ENCODE results near the gene TRIM8. TPM values are rescaled to one million over a fixed set of nuclear protein-coding genes. Genes with fewer than 3 reads are reported as not detected.

The TRIM8 gene
- total and polyA plus RNA-seq, 9 of the 15 experiments (the other 6 are each of a cell fraction or from before 2014, with no cell fraction given) = 1.7 to 26.0 (median 9.1) TPM

- WGBS (ENCODE audit: insufficient coverage, low coverage, missing lambda C conversion rate) = 10% methylated on average over 2 of the region's 2 CpGs
- in situ Hi-C loops (cut with MboI) = loop anchor here (25.0 kb wide), 1 partner anchor 771 kb away; the partner anchor contains the start of gene KCNIP2
- no TSS peak for BruUV-seq (replicated peaks)
- peaks cover 4 to 8% of the 10 kb centered on the region in 2 experiments; a peak in 4 of 5 replicates for H3K4me1 ChIP-seq (replicated peaks in 1 of 2; ENCODE audit: control insufficient read depth in 2 of 2, insufficient read depth in 2 of 2, low read length in 2 of 2)
- ChIA-PET CTCF (ENCODE audit: low intra/inter-chr PET ratio) (no interaction called here), POLR2A (interaction anchor here (1.0 to 1.5 kb wide), 2 partner anchors 8 kb away, joined by 4 to 5 read pairs; no protein-coding TSS in a partner anchor)
- H3K9me1 ChIP-seq (ENCODE audit: control insufficient read depth, insufficient read depth, low read length) = no peaks in the 10 kb centered on the region
- no peak overlapping the region for H3K4me3 ChIP-seq
- H3K4me2 ChIP-seq (ENCODE audit: insufficient read depth, low read length) = no peak overlapping the region
- no peaks in the 10 kb centered on the region for H4K20me1 ChIP-seq (replicated peaks; ENCODE audit: control insufficient read depth, insufficient read depth, low read length)
- ATAC-seq (peak; percentile 83), FAIRE-seq (peak; percentile 60), DNase-seq (ENCODE audit: extremely low read depth in 1 of 4, low spot score in 3 of 4) (peak; percentile 17 to 45 (median 26))
- intact Hi-C loops (cut with micrococcal nuclease) = loop anchor here (5.0 kb wide), 1 partner anchor 34 kb away; the partner anchor contains the start of gene TRIM8
- H3K9me3 ChIP-seq (replicated peaks; ENCODE audit: control insufficient read depth, insufficient read depth, low read depth, low read length) = no peaks in the 10 kb centered on the region
- no peak overlapping the region for H3K27ac ChIP-seq (ENCODE audit: extremely low read depth, low read depth, low read length)
- no peaks in the 10 kb centered on the region for H3K79me2 ChIP-seq (ENCODE audit: control insufficient read depth, insufficient read depth, low read length)
- 0 out of 2 replicates have a peak overlapping the region, but pooled peaks have one; percentile 10 for H2AFZ ChIP-seq (ENCODE audit: low read depth, low read length)
- no peaks in the 10 kb centered on the region for H3K36me3 ChIP-seq (ENCODE audit: control insufficient read depth, insufficient read depth, low read length)
- no peak overlapping the region for H3K9ac ChIP-seq (ENCODE audit: insufficient read depth in 1 of 2, low read depth in 2 of 2, low read length in 2 of 2)
- H3K27me3 ChIP-seq (ENCODE audit: control insufficient read depth in 2 of 2, insufficient read depth in 2 of 2, low read length in 2 of 2) = no peaks in the 10 kb centered on the region
- TF ChIP-seq ZNF274 (IDR thresholded peaks at IDR 0.05; ENCODE audit: borderline replicate concordance, low read depth, low read length) = no peak
- TF ChIP-seq TBL1XR1 (IDR thresholded peaks at IDR 0.05; ENCODE audit: low read length in 2 of 2) = no peak
- no peak for TF ChIP-seq MXI1 (IDR thresholded peaks at IDR 0.05; ENCODE audit: low read depth, low read length)
- TF ChIP-seq ID3 (CRISPR knock-in tag; IDR thresholded peaks at IDR 0.05) = no peak
- 0 out of 2 replicates have a peak, but pooled peaks have one; percentile 48 for TF ChIP-seq ID3 (tag; IDR thresholded peaks at IDR 0.05)
- no peak for TF ChIP-seq ZNF740 (CRISPR knock-in tag; IDR thresholded peaks at IDR 0.05)
- no peak for TF ChIP-seq ZNF740 (tag; IDR thresholded peaks at IDR 0.05)
- TF ChIP-seq CTCF (IDR thresholded peaks at IDR 0.05 in 2 of 3, conservative IDR thresholded peaks at IDR 0.05 in 1 of 3; ENCODE audit: insufficient read depth in 2 of 3, low read depth in 1 of 3, low read length in 3 of 3) = peak; percentile 33 to 39 (median 34); a peak in 3 of 6 replicates
Observed at GRCh38 chr10:102608487-102608886, 35.8 kb upstream of the TRIM8 start.
